Prostate gland (tissue), 2 donors: ENCODE data around the gene IPO5.
A peak's percentile ranks its signal among the peaks of the same experiment; 100 is the strongest.

ENCODE experiments used
- POLR2A ChIP-seq: fragments of 450-650 bp; IDR thresholded peaks from one replicate; pipeline ENCODE4 v1.6.1; 2016; ENCODE audit warnings: antibody characterized with exemption, mild to moderate bottlenecking
- POLR2AphosphoS5 ChIP-seq: sonication (generic); formaldehyde crosslinking; IDR thresholded peaks from one replicate; pipeline ENCODE4 v1.6.1; 2017; ENCODE audit warnings: antibody characterized with exemption
- TF ChIP-seq, protein P1 (sequence below), 4 experiments: fragments of 200-600 bp in 2 of 4; fragments of 450-650 bp in 2 of 4; sonication (generic) in 2 of 4; IDR thresholded peaks; 1 replicate in 3 of 4; 2 replicates in 1 of 4; pipeline ENCODE4 v1.5.1; 2016 to 2019; ENCODE audit warnings: antibody characterized with exemption in 4 of 4, mild to moderate bottlenecking in 2 of 4, moderate library complexity in 2 of 4

DNA sequence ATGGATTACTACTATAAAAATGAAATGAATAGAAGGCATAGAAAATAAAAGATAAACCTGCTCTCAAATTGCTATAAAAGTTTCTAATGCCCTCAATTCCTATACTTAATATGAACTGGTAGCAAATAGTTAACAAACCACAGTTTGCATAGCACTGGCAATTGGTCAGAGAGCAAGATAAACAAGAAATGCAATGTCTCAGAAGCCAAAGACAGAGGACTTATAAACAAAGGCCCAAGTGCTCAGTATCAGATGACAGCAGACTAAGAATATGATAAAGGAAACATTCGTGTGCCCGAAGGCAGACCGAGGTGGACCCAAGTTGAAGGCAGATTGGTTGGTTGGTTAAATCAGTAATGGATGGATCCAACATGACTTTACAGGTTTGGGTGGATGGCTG, 50.6 kb downstream of the IPO5 start:
- TF ChIP-seq, protein P1, sequence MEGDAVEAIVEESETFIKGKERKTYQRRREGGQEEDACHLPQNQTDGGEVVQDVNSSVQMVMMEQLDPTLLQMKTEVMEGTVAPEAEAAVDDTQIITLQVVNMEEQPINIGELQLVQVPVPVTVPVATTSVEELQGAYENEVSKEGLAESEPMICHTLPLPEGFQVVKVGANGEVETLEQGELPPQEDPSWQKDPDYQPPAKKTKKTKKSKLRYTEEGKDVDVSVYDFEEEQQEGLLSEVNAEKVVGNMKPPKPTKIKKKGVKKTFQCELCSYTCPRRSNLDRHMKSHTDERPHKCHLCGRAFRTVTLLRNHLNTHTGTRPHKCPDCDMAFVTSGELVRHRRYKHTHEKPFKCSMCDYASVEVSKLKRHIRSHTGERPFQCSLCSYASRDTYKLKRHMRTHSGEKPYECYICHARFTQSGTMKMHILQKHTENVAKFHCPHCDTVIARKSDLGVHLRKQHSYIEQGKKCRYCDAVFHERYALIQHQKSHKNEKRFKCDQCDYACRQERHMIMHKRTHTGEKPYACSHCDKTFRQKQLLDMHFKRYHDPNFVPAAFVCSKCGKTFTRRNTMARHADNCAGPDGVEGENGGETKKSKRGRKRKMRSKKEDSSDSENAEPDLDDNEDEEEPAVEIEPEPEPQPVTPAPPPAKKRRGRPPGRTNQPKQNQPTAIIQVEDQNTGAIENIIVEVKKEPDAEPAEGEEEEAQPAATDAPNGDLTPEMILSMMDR (IDR thresholded peaks at IDR 0.05) = no peak
- TF ChIP-seq POLR2AphosphoS5 (peak; percentile 57), POLR2A (no peak)
